ENCODE measurements around the gene TOP2B.

The TOP2B gene

GRCh38 chr3:25587975-25588374 lies 76.7 kb downstream of the TOP2B start:
- DNase-seq (ENCODE audit: low read depth) = no peak
- TF ChIP-seq POLR2A (IDR thresholded peaks at IDR 0.05; ENCODE audit: extremely low read depth, insufficient read length) (no peak), MAX (IDR thresholded peaks at IDR 0.05; ENCODE audit: low read depth, low read length) (no peak)
- no peak overlapping the region for H3K4me3 ChIP-seq (ENCODE audit: low read depth, low read length)

- no peak overlapping the region for H3K4me3 ChIP-seq (ENCODE audit: low read depth, low read length)
- TF ChIP-seq POLR2A (IDR thresholded peaks at IDR 0.05; ENCODE audit: extremely low read depth, insufficient read length) = no peak
- no peak for DNase-seq (ENCODE audit: low read depth)
Observed at GRCh38 chr3:25587526-25587925, 77.2 kb downstream of the TOP2B start.

GRCh38 chr3:25587094-25587493 lies 77.6 kb downstream of the TOP2B start:
- no peak overlapping the region for H3K4me3 ChIP-seq (ENCODE audit: low read depth, low read length)
- DNase-seq (ENCODE audit: low read depth) = no peak
- TF ChIP-seq, protein P1, sequence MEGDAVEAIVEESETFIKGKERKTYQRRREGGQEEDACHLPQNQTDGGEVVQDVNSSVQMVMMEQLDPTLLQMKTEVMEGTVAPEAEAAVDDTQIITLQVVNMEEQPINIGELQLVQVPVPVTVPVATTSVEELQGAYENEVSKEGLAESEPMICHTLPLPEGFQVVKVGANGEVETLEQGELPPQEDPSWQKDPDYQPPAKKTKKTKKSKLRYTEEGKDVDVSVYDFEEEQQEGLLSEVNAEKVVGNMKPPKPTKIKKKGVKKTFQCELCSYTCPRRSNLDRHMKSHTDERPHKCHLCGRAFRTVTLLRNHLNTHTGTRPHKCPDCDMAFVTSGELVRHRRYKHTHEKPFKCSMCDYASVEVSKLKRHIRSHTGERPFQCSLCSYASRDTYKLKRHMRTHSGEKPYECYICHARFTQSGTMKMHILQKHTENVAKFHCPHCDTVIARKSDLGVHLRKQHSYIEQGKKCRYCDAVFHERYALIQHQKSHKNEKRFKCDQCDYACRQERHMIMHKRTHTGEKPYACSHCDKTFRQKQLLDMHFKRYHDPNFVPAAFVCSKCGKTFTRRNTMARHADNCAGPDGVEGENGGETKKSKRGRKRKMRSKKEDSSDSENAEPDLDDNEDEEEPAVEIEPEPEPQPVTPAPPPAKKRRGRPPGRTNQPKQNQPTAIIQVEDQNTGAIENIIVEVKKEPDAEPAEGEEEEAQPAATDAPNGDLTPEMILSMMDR (IDR thresholded peaks at IDR 0.05; ENCODE audit: low read depth, low read length) = no peak
- TF ChIP-seq MYC (IDR thresholded peaks at IDR 0.05; ENCODE audit: low read depth, low read length) (no peak), POLR2A (IDR thresholded peaks at IDR 0.05; ENCODE audit: extremely low read depth, insufficient read length) (no peak), MAX (IDR thresholded peaks at IDR 0.05; ENCODE audit: low read depth, low read length) (no peak)

- H3K4me3 ChIP-seq (ENCODE audit: low read depth, low read length) = no peak overlapping the region
- TF ChIP-seq POLR2A (IDR thresholded peaks at IDR 0.05; ENCODE audit: extremely low read depth, insufficient read length) = no peak
- TF ChIP-seq MAX (IDR thresholded peaks at IDR 0.05; ENCODE audit: low read depth, low read length) = no peak
- no peak for TF ChIP-seq MYC (IDR thresholded peaks at IDR 0.05; ENCODE audit: low read depth, low read length)
- TF ChIP-seq, protein P1 (IDR thresholded peaks at IDR 0.05; ENCODE audit: low read depth, low read length) = no peak
- DNase-seq (ENCODE audit: low read depth) = no peak
Observed at GRCh38 chr3:25586553-25586952, 78.2 kb downstream of the TOP2B start.

GRCh38 chr3:25586167-25586505 lies 78.6 kb downstream of the TOP2B start:
- no peak overlapping the region for H3K4me3 ChIP-seq (ENCODE audit: low read depth, low read length)
- DNase-seq (ENCODE audit: low read depth) = no peak
- TF ChIP-seq, protein P1 (IDR thresholded peaks at IDR 0.05; ENCODE audit: low read depth, low read length) = no peak
- no peak for TF ChIP-seq MYC (IDR thresholded peaks at IDR 0.05; ENCODE audit: low read depth, low read length)
- no peak for TF ChIP-seq MAX (IDR thresholded peaks at IDR 0.05; ENCODE audit: low read depth, low read length)
- TF ChIP-seq POLR2A (IDR thresholded peaks at IDR 0.05; ENCODE audit: extremely low read depth, insufficient read length) = no peak

- H3K4me3 ChIP-seq (ENCODE audit: low read depth, low read length) = no peak overlapping the region
- DNase-seq (ENCODE audit: low read depth) = no peak
- TF ChIP-seq MAX (IDR thresholded peaks at IDR 0.05; ENCODE audit: low read depth, low read length) = no peak
- no peak for TF ChIP-seq POLR2A (IDR thresholded peaks at IDR 0.05; ENCODE audit: extremely low read depth, insufficient read length)
- no peak for TF ChIP-seq MYC (IDR thresholded peaks at IDR 0.05; ENCODE audit: low read depth, low read length)
- TF ChIP-seq, protein P1 (IDR thresholded peaks at IDR 0.05; ENCODE audit: low read depth, low read length) = no peak
Observed at GRCh38 chr3:25585361-25586166, 79.1 kb downstream of the TOP2B start.

Measured in NB4 (cell line).